HEK293T (cell line): Measurements from ENCODE around the gene SMPD4.

Experiments used
- ARNT ChIP-seq: fragments of 450-650 bp; IDR thresholded peaks from 2 replicates; pipeline ENCODE4 v1.6.1; 2017; ENCODE audit warnings: mild to moderate bottlenecking
- BHLHE40 ChIP-seq: fragments of 450-650 bp; IDR thresholded peaks from 2 replicates; pipeline ENCODE4 v1.6.1; 2016; ENCODE audit warnings: mild to moderate bottlenecking, moderate library complexity, borderline replicate concordance
- CTBP1 ChIP-seq: fragments of 450-650 bp; IDR thresholded peaks from 2 replicates; pipeline ENCODE4 v1.6.1; 2016; ENCODE audit warnings: borderline replicate concordance
- ELF4 ChIP-seq: fragments of 450-650 bp; IDR thresholded peaks from 2 replicates; pipeline ENCODE4 v1.6.1; 2017; ENCODE audit warnings: antibody characterized with exemption
- FOXK2 ChIP-seq: fragments of 450-650 bp; IDR thresholded peaks from 2 replicates; pipeline ENCODE4 v1.6.1; 2016; ENCODE audit warnings: mild to moderate bottlenecking
- SP1 ChIP-seq: fragments of 450-650 bp; IDR thresholded peaks from 2 replicates; pipeline ENCODE4 v1.6.1; 2017

GRCh38 chr2:130181325-130181879 lies at the start of gene SMPD4:
- TF ChIP-seq FOXK2 (no peak), SP1 (no peak), CTBP1 (no peak), ELF4 (no peak), ARNT (no peak), BHLHE40 (no peak)
